ENCODE results near the gene PCGF1. TPM values are rescaled to one million over a fixed set of nuclear protein-coding genes. Genes with fewer than 3 reads are reported as not detected.
"Not testable (repeated sequence)": the region's sequence is repeated elsewhere in the genome, so short reads cannot be mapped to it uniquely, and the experiment has no call there.

The PCGF1 gene
- total RNA-seq, 1 donor from 2014 or later = 17.9 TPM

GRCh38 chr2:74461187-74462053 lies 46.1 kb downstream of the PCGF1 start:
- no peak for FAIRE-seq
- no peak overlapping the region for H2AFZ ChIP-seq (ENCODE audit: low read depth, low read length)
- peaks cover 17% of the 10 kb centered on the region for H3K4me1 ChIP-seq (ENCODE audit: insufficient read depth, low read length)
- Mint-ChIP-seq H3K27ac (ENCODE audit: unreplicated experiment) (no peak overlapping the region), H3K9me3 (ENCODE audit: unreplicated experiment) (no peaks in the 10 kb centered on the region), H3K36me3 (ENCODE audit: low read depth, unreplicated experiment) (peaks cover 3% of the 10 kb centered on the region), H3K27me3 (ENCODE audit: low read depth, unreplicated experiment) (no peaks in the 10 kb centered on the region), H3K4me1 (ENCODE audit: low read depth, unreplicated experiment) (peaks cover 20% of the 10 kb centered on the region), H3K4me3 (ENCODE audit: unreplicated experiment) (no peak overlapping the region)
- H3K4me2 ChIP-seq (ENCODE audit: low read length) = no peak overlapping the region
- no peaks in the 10 kb centered on the region for H3K27me3 ChIP-seq (ENCODE audit: insufficient read depth, low read length)
- H3K9ac ChIP-seq (ENCODE audit: low read length) = no peak overlapping the region
- no peak overlapping the region for H3K27ac ChIP-seq (ENCODE audit: low read depth, low read length)
- H3K79me2 ChIP-seq (ENCODE audit: insufficient read depth, low read length) = peaks cover 52% of the 10 kb centered on the region
- peaks cover 16% of the 10 kb centered on the region for H4K20me1 ChIP-seq (ENCODE audit: insufficient read depth, low read length)
- H3K4me3 ChIP-seq (ENCODE audit: insufficient read depth, low read depth, low read length) = no peak overlapping the region
- TF ChIP-seq CTCF (IDR thresholded peaks at IDR 0.05; ENCODE audit: insufficient read depth, low read depth, low read length) = no peak
- TF ChIP-seq EZH2 (IDR thresholded peaks at IDR 0.05; ENCODE audit: insufficient read depth, low read length) = no peak
- peaks cover 4% of the 10 kb centered on the region for H3K36me3 ChIP-seq (ENCODE audit: insufficient read depth, low read length)
- H3K9me3 ChIP-seq (ENCODE audit: insufficient read depth, low read depth, low read length) = no peaks in the 10 kb centered on the region
- DNase-seq (ENCODE audit: low read depth) = no peak

GRCh38 chr2:74460187-74460586 lies 47.3 kb downstream of the PCGF1 start:
- Mint-ChIP-seq H3K4me3 (ENCODE audit: unreplicated experiment) (peak overlapping the region; percentile 98), H3K4me1 (ENCODE audit: low read depth, unreplicated experiment) (peaks cover 23% of the 10 kb centered on the region), H3K27ac (ENCODE audit: unreplicated experiment) (peak overlapping the region; percentile 66)
- not testable (repeated sequence) for H3K9ac ChIP-seq (ENCODE audit: low read length); H3K27ac ChIP-seq (ENCODE audit: low read depth, low read length); H3K36me3 ChIP-seq (ENCODE audit: insufficient read depth, low read length); FAIRE-seq; H3K4me3 ChIP-seq (ENCODE audit: insufficient read depth, low read depth, low read length); H3K36me3 Mint-ChIP-seq (ENCODE audit: low read depth, unreplicated experiment); H2AFZ ChIP-seq (ENCODE audit: low read depth, low read length); H3K27me3 Mint-ChIP-seq (ENCODE audit: low read depth, unreplicated experiment); H3K9me3 ChIP-seq (ENCODE audit: insufficient read depth, low read depth, low read length); DNase-seq (ENCODE audit: low read depth); H3K27me3 ChIP-seq (ENCODE audit: insufficient read depth, low read length); H3K9me3 Mint-ChIP-seq (ENCODE audit: unreplicated experiment)
- H4K20me1 ChIP-seq (ENCODE audit: insufficient read depth, low read length) = peaks cover 16% of the 10 kb centered on the region
- H3K4me2 ChIP-seq (ENCODE audit: low read length) = peak overlapping the region; percentile 95
- peaks cover 21% of the 10 kb centered on the region for H3K4me1 ChIP-seq (ENCODE audit: insufficient read depth, low read length)
- peaks cover 49% of the 10 kb centered on the region for H3K79me2 ChIP-seq (ENCODE audit: insufficient read depth, low read length)

- H3K27ac Mint-ChIP-seq (ENCODE audit: unreplicated experiment) = peak overlapping the region; percentile 93
- Histone ChIP-seq H3K9ac (ENCODE audit: low read length) (peak overlapping the region; percentile 89), H3K4me3 (ENCODE audit: insufficient read depth, low read depth, low read length) (peak overlapping the region; percentile 90), H3K4me2 (ENCODE audit: low read length) (peak overlapping the region; percentile 95), H3K79me2 (ENCODE audit: insufficient read depth, low read length) (peaks cover 46% of the 10 kb centered on the region), H3K4me1 (ENCODE audit: insufficient read depth, low read length) (peaks cover 22% of the 10 kb centered on the region), H4K20me1 (ENCODE audit: insufficient read depth, low read length) (peaks cover 16% of the 10 kb centered on the region)
- H3K4me1 Mint-ChIP-seq (ENCODE audit: low read depth, unreplicated experiment) = peaks cover 24% of the 10 kb centered on the region
- not testable (repeated sequence) for H3K27me3 Mint-ChIP-seq (ENCODE audit: low read depth, unreplicated experiment); FAIRE-seq; H3K9me3 Mint-ChIP-seq (ENCODE audit: unreplicated experiment); H3K36me3 ChIP-seq (ENCODE audit: insufficient read depth, low read length); H3K9me3 ChIP-seq (ENCODE audit: insufficient read depth, low read depth, low read length); H3K27me3 ChIP-seq (ENCODE audit: insufficient read depth, low read length); H3K27ac ChIP-seq (ENCODE audit: low read depth, low read length); H3K36me3 Mint-ChIP-seq (ENCODE audit: low read depth, unreplicated experiment); H2AFZ ChIP-seq (ENCODE audit: low read depth, low read length); DNase-seq (ENCODE audit: low read depth)
- peak overlapping the region; percentile 98 for H3K4me3 Mint-ChIP-seq (ENCODE audit: unreplicated experiment)
Observed at GRCh38 chr2:74459503-74460118, 47.9 kb downstream of the PCGF1 start.
